ENCODE data around the gene HTR5A.

GRCh38 chr7:155108144-155108901 is 38.2 kb downstream of the HTR5A start:
- no peak for TF ChIP-seq CTCF (IDR thresholded peaks at IDR 0.05)
- TF ChIP-seq POLR2A (IDR thresholded peaks at IDR 0.05), result no peak
